ENCODE data around the gene AHI1. TPM values are rescaled to one million over a fixed set of nuclear protein-coding genes. Genes with fewer than 3 reads are reported as not detected.

Gene AHI1
- total RNA-seq, 2 experiments from 2014 or later = 21.1 to 27.5 TPM

- no peaks in the 10 kb centered on the region for H3K36me3 Mint-ChIP-seq (ENCODE audit: low read depth)
- DNase-seq (no peak), ATAC-seq (ENCODE audit: poor library complexity) (no peak)
- ChIA-PET CTCF (no interaction called here), POLR2A (no interaction called here)
- Histone ChIP-seq H3K27ac (ENCODE audit: low read depth in 1 of 2, low read length in 2 of 2) (no peak overlapping the region), H3K4me1 (ENCODE audit: insufficient read depth, low read length) (no peaks in the 10 kb centered on the region), H3K4me3 (ENCODE audit: low read length) (no peak overlapping the region), H3K36me3 (ENCODE audit: insufficient read depth, low read length) (no peaks in the 10 kb centered on the region), H3K9me3 (ENCODE audit: control insufficient read depth in 1 of 2, insufficient read depth in 1 of 2, low read length in 2 of 2) (no peaks in the 10 kb centered on the region), H3K27me3 (ENCODE audit: control insufficient read depth in 1 of 2, insufficient read depth in 2 of 2, low read length in 2 of 2) (no peaks in the 10 kb centered on the region)
- no peak for TF ChIP-seq CTCF (IDR thresholded peaks at IDR 0.05)
- no peaks in the 10 kb centered on the region for H3K4me1 Mint-ChIP-seq (ENCODE audit: low read depth)
- no peak overlapping the region for H3K4me3 Mint-ChIP-seq
- H3K27ac Mint-ChIP-seq = no peak overlapping the region
- H3K9me3 Mint-ChIP-seq = no peaks in the 10 kb centered on the region
- no peaks in the 10 kb centered on the region for H3K27me3 Mint-ChIP-seq
- intact Hi-C loops (cut with DNase I, micrococcal nuclease) = no loop called here
Observed at GRCh38 chr6:135319819-135320218, 177.7 kb downstream of the AHI1 start.

DNA sequence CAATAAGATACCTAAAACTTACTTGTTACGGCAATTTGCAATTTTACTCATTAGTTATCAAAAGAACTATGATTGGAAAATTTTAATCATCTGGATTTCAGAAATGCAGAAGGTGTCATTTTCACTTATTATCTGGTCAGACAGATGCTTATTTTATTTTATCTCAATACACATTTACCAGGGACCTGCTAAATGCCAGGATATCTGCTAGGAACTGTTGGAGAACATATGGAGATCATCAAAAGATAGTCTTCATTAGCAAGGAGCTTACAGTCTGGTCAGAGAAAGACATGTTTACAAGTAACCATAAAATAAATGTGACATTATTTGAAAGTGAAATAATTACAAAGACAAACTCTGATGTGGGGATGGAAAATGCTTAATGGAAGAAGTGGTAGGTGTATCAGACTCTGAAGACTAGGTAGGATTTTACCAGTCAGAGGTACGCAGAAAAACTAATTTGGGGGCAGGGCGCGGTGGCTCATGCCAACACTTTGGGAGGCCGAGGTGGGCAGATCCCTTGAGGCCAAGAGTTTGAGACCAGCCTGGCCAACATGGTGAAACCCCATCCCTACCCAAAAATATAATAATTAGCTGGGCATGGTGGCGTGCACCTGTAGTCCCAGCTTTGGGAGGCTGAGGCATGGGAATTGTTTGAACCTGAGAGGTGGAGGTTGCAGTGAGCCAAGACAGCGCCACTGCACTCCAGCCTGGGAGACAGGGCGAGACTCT is 178.6 kb downstream of the AHI1 start:
- ATAC-seq (ENCODE audit: poor library complexity) = no peak
- no peaks in the 10 kb centered on the region for H3K27me3 ChIP-seq (ENCODE audit: control insufficient read depth in 1 of 2, insufficient read depth in 2 of 2, low read length in 2 of 2)
- H3K36me3 ChIP-seq (ENCODE audit: insufficient read depth, low read length) = no peaks in the 10 kb centered on the region
- Mint-ChIP-seq H3K27ac (no peak overlapping the region), H3K36me3 (ENCODE audit: low read depth) (no peaks in the 10 kb centered on the region), H3K4me3 (no peak overlapping the region), H3K27me3 (no peaks in the 10 kb centered on the region), H3K9me3 (no peaks in the 10 kb centered on the region), H3K4me1 (ENCODE audit: low read depth) (no peaks in the 10 kb centered on the region)
- ChIA-PET POLR2A (no interaction called here), CTCF (no interaction called here)
- intact Hi-C loops (cut with DNase I, micrococcal nuclease) = no loop called here
- H3K4me1 ChIP-seq (ENCODE audit: insufficient read depth, low read length) = no peaks in the 10 kb centered on the region
- DNase-seq = no peak
- no peak overlapping the region for H3K4me3 ChIP-seq (ENCODE audit: low read length)
- no peak for TF ChIP-seq CTCF (IDR thresholded peaks at IDR 0.05)
- H3K9me3 ChIP-seq (ENCODE audit: control insufficient read depth in 1 of 2, insufficient read depth in 1 of 2, low read length in 2 of 2) = no peaks in the 10 kb centered on the region
- no peak overlapping the region for H3K27ac ChIP-seq (ENCODE audit: low read depth in 1 of 2, low read length in 2 of 2)

DNA sequence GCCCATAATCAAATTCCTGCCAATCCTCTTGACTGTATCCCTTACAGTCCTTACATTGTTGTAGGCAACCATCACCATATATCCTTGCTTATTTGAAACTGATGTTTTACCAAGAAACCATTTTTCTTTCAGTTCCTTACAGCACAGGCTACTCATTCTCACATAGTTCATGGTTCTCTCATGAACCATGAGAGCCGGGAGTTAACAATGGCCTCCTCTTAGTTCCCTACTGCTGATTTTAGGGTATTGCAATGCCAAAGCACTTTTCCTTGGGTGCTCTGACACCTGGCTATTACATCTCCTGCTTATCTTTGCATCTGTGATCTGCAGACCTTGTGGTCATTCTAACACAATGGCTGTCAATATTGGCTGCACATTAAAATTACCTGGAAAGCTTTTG is 183.0 kb downstream of the AHI1 start:
- no peaks in the 10 kb centered on the region for H3K9me3 ChIP-seq (ENCODE audit: control insufficient read depth in 1 of 2, insufficient read depth in 1 of 2, low read length in 2 of 2)
- no peaks in the 10 kb centered on the region for H3K27me3 ChIP-seq (ENCODE audit: control insufficient read depth in 1 of 2, insufficient read depth in 2 of 2, low read length in 2 of 2)
- no peaks in the 10 kb centered on the region for H3K36me3 ChIP-seq (ENCODE audit: insufficient read depth, low read length)
- no peak for TF ChIP-seq CTCF (IDR thresholded peaks at IDR 0.05)
- DNase-seq = no peak
- no peak overlapping the region for H3K4me3 ChIP-seq (ENCODE audit: low read length)
- no peaks in the 10 kb centered on the region for H3K4me1 ChIP-seq (ENCODE audit: insufficient read depth, low read length)
- Mint-ChIP-seq H3K36me3 (ENCODE audit: low read depth) (no peaks in the 10 kb centered on the region), H3K27me3 (no peaks in the 10 kb centered on the region), H3K9me3 (no peaks in the 10 kb centered on the region), H3K4me1 (ENCODE audit: low read depth) (no peaks in the 10 kb centered on the region), H3K27ac (no peak overlapping the region), H3K4me3 (no peak overlapping the region)
- POLR2A ChIA-PET = no interaction called here
- CTCF ChIA-PET = no interaction called here
- intact Hi-C loops (cut with DNase I, micrococcal nuclease) = no loop called here
- ATAC-seq (ENCODE audit: poor library complexity) = no peak
- H3K27ac ChIP-seq (ENCODE audit: low read depth in 1 of 2, low read length in 2 of 2) = no peak overlapping the region

Measured in CD4-positive, alpha-beta T cell (primary cell).